K562 (cell line): Measurements from ENCODE around the gene SRRD. TPM values are rescaled to one million over a fixed set of nuclear protein-coding genes. Genes with fewer than 3 reads are reported as not detected.

Experiments used
- ATAC-seq: fragments of 200-7000 bp; cut with Tn5 transposase; 3 replicates; pipeline ENCODE4 v1.9.1; 2020; ENCODE audit warnings: moderate library complexity
- BruUV-seq: library from RNA; stranded (reverse); fragments of 400-500 nt; replicated peaks from 2 replicates; lab custom pipeline; 2021; lab: Mats Ljungman, UMichigan
- CTCF ChIA-PET: fragments of 300-600 bp; formaldehyde crosslinking; extraction: SDS; loops from one replicate; lab custom pipeline; 2021; ENCODE audit warnings: low intra/inter-chr PET ratio; lab: Yijun Ruan, JAX
- POLR2A ChIA-PET: fragments of 300-600, 350-650 bp; sonication (Branson Sonifier 250); formaldehyde crosslinking; extraction: SDS; loops from one replicate; lab custom pipeline; 2021; ENCODE audit warnings: antibody characterized with exemption, inconsistent platforms; lab: Yijun Ruan, JAX
- DNase-seq, 4 experiments: peaks; one replicate each; pipeline versions ENCODE4 v3.0.0 to v3.0.0-alpha.2; 2011 to 2018; ENCODE audit warnings: low spot score in 3 of 4, mixed read lengths in 3 of 4; ENCODE audit errors: extremely low read depth in 1 of 4
- FAIRE-seq: peaks from 2 replicates; lab custom pipeline; 2011; peaks lifted over from hg19 to GRCh38; lab: Jason Lieb, UNC
- H2AFZ ChIP-seq: 2 replicates; pipeline ENCODE4 v1.6.0; 2011; ENCODE audit warnings: low read depth, low read length, control low read depth, inconsistent platforms
- H3K27ac ChIP-seq: fragments of 200-600 bp; 3 replicates; pipeline ENCODE4 v1.8.0; 2011; ENCODE audit warnings: low read depth, mild to moderate bottlenecking, control low read depth, inconsistent platforms, low read length, moderate library complexity, mixed read lengths; ENCODE audit errors: extremely low read depth
- H3K27me3 ChIP-seq, 2 experiments: fragments of 300-600 bp in 1 of 2; 2 replicates in 1 of 2; 3 replicates in 1 of 2; pipeline versions ENCODE4 v1.6.0 to v1.8.0; 2011; ENCODE audit warnings: inconsistent platforms in 2 of 2, low read length in 2 of 2, mild to moderate bottlenecking in 1 of 2, mixed read lengths in 1 of 2, moderate library complexity in 1 of 2; ENCODE audit not compliant: control insufficient read depth in 2 of 2, insufficient read depth in 2 of 2
- H3K36me3 ChIP-seq: fragments of 300-600 bp; 3 replicates; pipeline ENCODE4 v1.8.0; 2011; ENCODE audit warnings: mild to moderate bottlenecking, low read length, inconsistent platforms; ENCODE audit not compliant: control insufficient read depth, insufficient read depth
- H3K4me1 ChIP-seq, 2 experiments: fragments of 200-600 bp in 1 of 2; replicated peaks in 1 of 2; 2 replicates in 1 of 2; 3 replicates in 1 of 2; pipeline versions ENCODE4 v1.5.1 to v1.8.0; 2011; ENCODE audit warnings: inconsistent platforms in 2 of 2, low read length in 2 of 2, mild to moderate bottlenecking in 1 of 2, mixed read lengths in 1 of 2, moderate library complexity in 1 of 2; ENCODE audit not compliant: control insufficient read depth in 2 of 2, insufficient read depth in 2 of 2
- H3K4me2 ChIP-seq: 2 replicates; pipeline ENCODE4 v1.6.1; 2011; ENCODE audit warnings: low read length, control low read depth, inconsistent platforms, mixed read lengths; ENCODE audit not compliant: insufficient read depth
- H3K4me3 ChIP-seq: fragments of 200-600 bp; sonication (generic), shearing (Covaris generic); 2 replicates; pipeline ENCODE4 v1.5.1; 2016; ENCODE audit warnings: control low read depth, inconsistent platforms
- H3K79me2 ChIP-seq: fragments of 200-600 bp; 3 replicates; pipeline ENCODE4 v1.8.0; 2011; ENCODE audit warnings: low read length, inconsistent platforms; ENCODE audit not compliant: control insufficient read depth, insufficient read depth
- H3K9ac ChIP-seq, 2 experiments: 2 replicates each; pipeline versions ENCODE4 v1.6.0 to v1.6.1; 2011; ENCODE audit warnings: low read depth in 2 of 2, low read length in 2 of 2, control low read depth in 1 of 2, inconsistent platforms in 1 of 2, mild to moderate bottlenecking in 1 of 2, mixed read lengths in 1 of 2; ENCODE audit not compliant: insufficient read depth in 1 of 2
- H3K9me1 ChIP-seq: one replicate; pipeline ENCODE4 v1.6.0; 2011; ENCODE audit warnings: inconsistent platforms, mild to moderate bottlenecking, low read length, moderate library complexity; ENCODE audit not compliant: control insufficient read depth, insufficient read depth
- H3K9me3 ChIP-seq: replicated peaks from 2 replicates; pipeline ENCODE4 v1.5.1; 2011; ENCODE audit warnings: low read depth, low read length, inconsistent platforms; ENCODE audit not compliant: control insufficient read depth, insufficient read depth
- H4K20me1 ChIP-seq: replicated peaks from 2 replicates; pipeline ENCODE4 v1.6.1; 2011; ENCODE audit warnings: low read length, inconsistent platforms, mixed read lengths; ENCODE audit not compliant: control insufficient read depth, insufficient read depth
- CC2D1A ChIP-seq: fragments of 450-650 bp; IDR thresholded peaks from 2 replicates; pipeline ENCODE4 v1.6.1; 2017; ENCODE audit warnings: mild to moderate bottlenecking
- EHMT2 ChIP-seq: fragments of 450-650 bp; IDR thresholded peaks from 2 replicates; pipeline ENCODE4 v1.6.1; 2018; ENCODE audit warnings: antibody characterized with exemption
- FOXK1 ChIP-seq: sonication (generic); formaldehyde crosslinking; IDR thresholded peaks from 2 replicates; pipeline ENCODE4 v1.8.0; 2022; ENCODE audit warnings: missing genetic modification reagents, mild to moderate bottlenecking, borderline replicate concordance
- HDGF ChIP-seq: fragments of 450-650 bp; IDR thresholded peaks from 2 replicates; pipeline ENCODE4 v1.6.1; 2016
- KAT7 ChIP-seq: sonication (generic); formaldehyde crosslinking; IDR thresholded peaks from 2 replicates; pipeline ENCODE4 v1.8.0; 2022; ENCODE audit warnings: missing genetic modification reagents, mild to moderate bottlenecking, borderline replicate concordance
- MIER1 ChIP-seq: fragments of 450-650 bp; IDR thresholded peaks from 2 replicates; pipeline ENCODE4 v1.6.1; 2016; ENCODE audit warnings: antibody characterized with exemption, mild to moderate bottlenecking, low read depth
- MYBL2 ChIP-seq, 2 experiments: fragments of 450-650 bp in 1 of 2; sonication (generic) in 1 of 2; formaldehyde crosslinking in 1 of 2; IDR thresholded peaks; 2 replicates each; pipeline versions ENCODE4 v1.6.1 to v1.8.1; 2017 to 2022; ENCODE audit warnings: borderline replicate concordance in 1 of 2, inconsistent platforms in 1 of 2, low read depth in 1 of 2, mild to moderate bottlenecking in 1 of 2, missing genetic modification reagents in 1 of 2, moderate library complexity in 1 of 2
- ZNF699 ChIP-seq: fragments of 250-450 bp; sonication (Bioruptor Pico); IDR thresholded peaks from 2 replicates; pipeline ENCODE4 v1.8.0; 2021; ENCODE audit warnings: mild to moderate bottlenecking, moderate library complexity; ENCODE audit not compliant: insufficient replicate concordance
- WGBS: fragments of 100-300 bp; shearing (Covaris generic); methylation state at CpG from one replicate; pipeline ENCODE4 v1.1.6; 2016; ENCODE audit warnings: low coverage, mixed read lengths; ENCODE audit not compliant: insufficient coverage; ENCODE audit errors: missing lambda C conversion rate; 5-methylcytosine and 5-hydroxymethylcytosine counted together
- in situ Hi-C: fragments of 300-500 bp; cut with MboI; formaldehyde crosslinking; loops from 4 replicates; pipeline ENCODE4 v1.15.0; 2018; ENCODE audit warnings: inconsistent platforms, mixed read lengths
- intact Hi-C: fragments of 100-400 bp; cut with micrococcal nuclease; formaldehyde crosslinking; loops from 2 replicates; pipeline ENCODE4 v1.14.2; 2022
- polyA plus RNA-seq, 8 experiments: library from polyadenylated mRNA; depleted of rRNA in 4 of 8; stranded (reverse) in 5 of 8; unstranded in 3 of 8; fragments of >200 nt; fragmentation: Nextera tagmentation in 2 of 8; fragmentation: Illumina TruSeq in 1 of 8; extraction: Ambion mirVana in 2 of 8; extraction: Trizol in 1 of 8; gene quantifications; 2 replicates each; pipeline versions ENCODE4 v1.2.1 to v1.2.3, GENCODE V29; 2011 to 2014; ENCODE audit warnings: inconsistent platforms in 1 of 8, missing spikeins in 1 of 8
- total RNA-seq, 7 experiments: library from RNA; depleted of rRNA in 6 of 7; stranded (reverse); fragments of >200 nt in 6 of 7; fragmentation: Illumina TruSeq in 2 of 7; extraction: Trizol in 2 of 7; gene quantifications; 2 replicates each; pipeline versions ENCODE4 v1.2.1 to v1.2.3, GENCODE V29; 2011 to 2021; ENCODE audit warnings: low replicate concordance in 1 of 7

SRRD gene
- total and polyA plus RNA-seq, 9 of the 15 experiments (the other 6 are each of a cell fraction or from before 2014, with no cell fraction given) = 4.9 to 59.4 (median 34.4) TPM

DNA sequence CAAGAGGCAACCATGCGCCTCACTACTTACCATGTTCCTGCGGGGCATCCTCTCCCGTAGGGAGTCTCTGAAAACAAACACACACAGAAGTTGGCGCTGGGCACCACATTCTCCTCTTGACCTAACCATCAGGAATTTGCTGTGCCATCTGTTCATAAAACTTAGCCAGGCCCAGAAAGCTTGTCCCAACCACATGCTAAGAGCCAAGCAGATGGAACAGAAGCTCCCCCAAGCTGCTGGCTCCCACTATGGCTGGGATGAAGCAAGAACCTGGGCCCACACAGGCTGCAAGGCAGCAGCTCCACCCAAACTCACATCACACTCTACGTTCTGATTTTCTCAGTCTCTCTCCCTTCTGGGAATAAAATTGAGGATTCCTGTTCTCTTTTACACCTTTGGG lies 17.5 kb upstream of the SRRD start:
- no TSS peak for BruUV-seq
- TF ChIP-seq HDGF (no peak), ZNF699 (CRISPR knock-in tag) (no peak), EHMT2 (no peak), FOXK1 (no peak), CC2D1A (no peak), MIER1 (no peak), MYBL2 (IDR thresholded peaks at IDR 0.05; ENCODE audit: low read depth) (no peak), MYBL2 (CRISPR knock-in tag; IDR thresholded peaks at IDR 0.05; ENCODE audit: borderline replicate concordance) (no peak), KAT7 (CRISPR knock-in tag) (no peak)
- Histone ChIP-seq H2AFZ (no peak overlapping the region), H4K20me1 (no peaks in the 10 kb centered on the region; the same call in 1 of the 2 replicates), H3K4me1 (peaks cover 0 to 2% of the 10 kb centered on the region in 2 experiments; a peak in 2 of 5 replicates), H3K36me3 (peaks cover 92% of the 10 kb centered on the region; the same call in 2 of the 3 replicates), H3K9me1 (no peaks in the 10 kb centered on the region), H3K4me3 (no peak overlapping the region), H3K27ac (no peak overlapping the region), H3K4me2 (no peak overlapping the region), H3K9me3 (no peaks in the 10 kb centered on the region), H3K9ac (no peak overlapping the region), H3K27me3 (no peaks in the 10 kb centered on the region), H3K79me2 (no peaks in the 10 kb centered on the region)
- intact Hi-C loops = no loop called here
- DNase-seq = no peak
- no peak for FAIRE-seq
- 84% methylated on average over 5 of the region's 5 CpGs for WGBS
- ATAC-seq = no peak
- in situ Hi-C loops = no loop called here
- ChIA-PET POLR2A (interaction anchor here (1.6 to 2.0 kb wide), 2 partner anchors 16 to 64 kb away, joined by 7 to 8 read pairs; no protein-coding TSS in a partner anchor), CTCF (no interaction called here)
